ENCODE measurements around the gene MUC4.

MUC4 gene

DNA sequence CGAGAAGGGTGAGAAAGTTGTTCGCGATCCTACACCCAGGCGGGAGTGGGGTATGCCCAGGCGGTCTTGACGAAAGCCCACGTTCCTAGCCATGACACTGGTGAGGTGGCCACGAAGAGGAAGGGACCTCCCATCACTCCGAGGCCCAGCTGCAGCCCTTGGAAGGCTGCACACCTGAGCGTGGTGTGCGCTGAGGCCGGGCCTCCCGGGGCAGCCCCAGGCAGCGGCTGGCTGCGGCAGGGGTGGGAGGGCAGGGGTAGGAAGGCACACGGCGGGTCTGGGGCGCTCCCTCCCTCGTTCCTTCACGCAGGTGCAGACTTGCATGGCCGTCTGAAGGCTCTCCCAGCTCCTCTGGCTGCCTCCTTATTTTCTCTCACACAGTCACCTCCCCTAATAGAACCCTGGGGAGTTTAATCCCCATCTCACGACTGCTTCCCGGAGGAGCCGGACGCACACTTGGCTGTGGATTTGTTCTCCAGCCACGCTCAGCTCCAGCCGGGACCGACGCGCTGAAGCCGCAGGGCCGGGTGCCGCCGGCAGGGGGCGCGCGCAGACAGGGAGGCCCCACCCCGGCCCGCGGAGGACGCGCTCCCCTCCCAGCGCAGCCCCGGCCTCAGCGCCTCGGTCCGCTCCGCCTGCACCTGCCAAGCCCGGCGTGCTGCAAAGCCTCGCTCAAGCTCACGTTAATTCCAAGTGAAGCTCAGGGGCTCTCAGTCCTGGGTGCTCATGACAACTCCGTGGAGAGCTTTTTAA, 37.8 kb upstream of the MUC4 start:
- H3K27ac ChIP-seq, result no peak overlapping the region
- in situ Hi-C loops (cut with HindIII; ENCODE audit: low pct_ligation_motif_present, low sequenced_read_pairs), result no loop called here
- H3K4me3 ChIP-seq (ENCODE audit: low read depth, low read length), result no peak overlapping the region
- DNase-seq, result no peak
- TF ChIP-seq, protein P1, sequence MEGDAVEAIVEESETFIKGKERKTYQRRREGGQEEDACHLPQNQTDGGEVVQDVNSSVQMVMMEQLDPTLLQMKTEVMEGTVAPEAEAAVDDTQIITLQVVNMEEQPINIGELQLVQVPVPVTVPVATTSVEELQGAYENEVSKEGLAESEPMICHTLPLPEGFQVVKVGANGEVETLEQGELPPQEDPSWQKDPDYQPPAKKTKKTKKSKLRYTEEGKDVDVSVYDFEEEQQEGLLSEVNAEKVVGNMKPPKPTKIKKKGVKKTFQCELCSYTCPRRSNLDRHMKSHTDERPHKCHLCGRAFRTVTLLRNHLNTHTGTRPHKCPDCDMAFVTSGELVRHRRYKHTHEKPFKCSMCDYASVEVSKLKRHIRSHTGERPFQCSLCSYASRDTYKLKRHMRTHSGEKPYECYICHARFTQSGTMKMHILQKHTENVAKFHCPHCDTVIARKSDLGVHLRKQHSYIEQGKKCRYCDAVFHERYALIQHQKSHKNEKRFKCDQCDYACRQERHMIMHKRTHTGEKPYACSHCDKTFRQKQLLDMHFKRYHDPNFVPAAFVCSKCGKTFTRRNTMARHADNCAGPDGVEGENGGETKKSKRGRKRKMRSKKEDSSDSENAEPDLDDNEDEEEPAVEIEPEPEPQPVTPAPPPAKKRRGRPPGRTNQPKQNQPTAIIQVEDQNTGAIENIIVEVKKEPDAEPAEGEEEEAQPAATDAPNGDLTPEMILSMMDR (IDR thresholded peaks at IDR 0.05; ENCODE audit: low read depth, low read length, missing control alignments), result no peak
- no peaks in the 10 kb centered on the region for H3K36me3 ChIP-seq (replicated peaks)
- no peaks in the 10 kb centered on the region for H3K27me3 ChIP-seq (replicated peaks)

DNA sequence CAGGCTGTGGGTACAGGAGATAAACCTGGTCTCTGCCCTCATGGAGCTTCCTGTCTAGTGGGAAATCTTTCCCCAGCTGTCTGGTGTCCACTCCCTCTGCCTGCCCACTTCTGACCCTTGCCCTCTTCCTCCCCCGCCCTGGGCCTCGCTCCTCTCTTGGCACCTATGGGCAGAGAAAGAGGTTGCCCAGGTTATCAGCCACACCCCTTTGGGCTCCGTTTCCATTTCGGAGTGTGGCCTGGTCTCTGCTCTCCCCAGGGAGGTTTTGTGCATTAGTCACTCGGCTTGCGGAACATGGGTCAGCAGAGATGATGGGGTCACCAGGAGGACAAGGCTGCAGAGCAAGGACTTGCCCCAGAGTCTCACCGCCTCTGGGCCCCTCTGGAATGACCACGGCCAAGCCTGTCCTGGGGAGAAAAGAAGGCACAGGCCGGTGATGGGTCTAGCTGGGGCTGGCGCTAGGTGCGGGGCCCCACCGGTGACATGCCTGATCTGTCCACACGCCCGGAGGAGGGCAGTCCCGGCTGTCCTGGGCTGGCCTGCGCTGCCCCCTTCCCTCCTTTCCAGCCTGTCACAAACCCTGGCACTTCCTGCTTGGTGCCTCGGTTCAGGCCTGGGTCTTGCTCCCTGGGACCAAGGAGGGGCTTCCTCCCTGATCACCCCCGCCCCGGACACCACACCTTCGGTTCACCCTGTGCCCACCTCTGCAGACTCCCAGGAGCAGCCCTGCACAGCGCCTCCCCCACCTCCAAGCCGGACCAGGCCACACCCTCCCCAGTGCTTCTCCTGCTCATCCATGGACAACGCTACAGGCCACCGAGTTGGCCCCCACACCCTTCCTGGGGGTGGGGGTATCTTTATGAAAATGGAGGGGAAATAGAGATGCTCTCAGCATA, 35.6 kb upstream of the MUC4 start:
- in situ Hi-C loops (cut with HindIII; ENCODE audit: low pct_ligation_motif_present, low sequenced_read_pairs), result no loop called here
- Histone ChIP-seq H3K27ac (no peak overlapping the region), H3K36me3 (replicated peaks) (no peaks in the 10 kb centered on the region), H3K27me3 (replicated peaks) (no peaks in the 10 kb centered on the region), H3K4me3 (ENCODE audit: low read depth, low read length) (no peak overlapping the region)
- DNase-seq, result peak; percentile 65
- TF ChIP-seq, protein P1 (IDR thresholded peaks at IDR 0.05; ENCODE audit: low read depth, low read length, missing control alignments), result no peak

DNA sequence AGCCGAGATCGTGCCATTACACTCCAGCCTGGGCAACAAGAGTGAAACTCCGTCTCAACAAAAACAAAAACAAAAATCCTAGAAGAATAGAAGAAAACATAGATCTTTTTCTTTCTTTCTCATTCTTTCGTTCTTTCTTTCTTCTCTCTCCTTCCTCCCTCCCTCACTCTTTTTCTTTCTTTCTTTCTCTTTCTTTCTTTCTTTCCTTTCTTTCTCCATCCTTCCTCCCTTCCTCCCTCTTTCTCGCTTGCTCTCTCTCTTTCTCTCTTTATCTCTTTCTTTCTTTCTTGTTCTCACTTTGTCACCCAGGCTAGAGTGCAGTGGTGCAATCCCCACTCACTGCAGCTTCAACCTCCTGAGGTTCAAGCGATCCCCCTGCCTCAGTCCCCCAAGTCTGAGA, 33.8 kb upstream of the MUC4 start:
- no peaks in the 10 kb centered on the region for H3K36me3 ChIP-seq (replicated peaks)
- H3K27ac ChIP-seq, result no peak overlapping the region
- H3K27me3 ChIP-seq (replicated peaks), result no peaks in the 10 kb centered on the region
- no peak for DNase-seq
- TF ChIP-seq, protein P1 (IDR thresholded peaks at IDR 0.05; ENCODE audit: low read depth, low read length, missing control alignments), result no peak
- in situ Hi-C loops (cut with HindIII; ENCODE audit: low pct_ligation_motif_present, low sequenced_read_pairs), result no loop called here
- no peak overlapping the region for H3K4me3 ChIP-seq (ENCODE audit: low read depth, low read length)

DNA sequence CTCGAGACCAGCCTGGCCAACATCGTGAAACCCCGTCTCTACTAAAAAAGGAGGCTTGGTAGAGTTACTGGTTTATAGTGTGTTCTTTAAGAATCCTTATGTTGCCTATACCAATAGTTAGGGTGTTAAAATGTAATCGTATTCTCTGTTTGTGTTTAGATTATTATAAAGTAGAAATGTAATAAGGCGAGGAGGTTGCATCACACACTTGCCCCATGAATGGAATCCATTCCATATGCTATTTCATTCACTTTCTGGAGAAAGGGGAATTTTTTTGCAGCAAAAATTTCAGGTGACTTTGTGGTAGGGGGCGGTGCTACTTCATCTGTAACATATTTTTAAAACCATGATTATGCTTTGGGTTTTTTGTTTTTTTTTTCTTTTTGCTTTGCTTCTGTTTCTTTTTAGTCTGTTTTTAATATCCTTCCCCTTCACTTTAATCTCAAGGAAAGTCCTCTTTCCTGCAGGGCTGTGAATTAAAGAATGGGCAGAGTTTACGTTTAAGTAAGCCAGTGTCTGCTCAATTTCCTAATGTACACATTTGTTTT, 33.0 kb upstream of the MUC4 start:
- TF ChIP-seq, protein P1 (IDR thresholded peaks at IDR 0.05; ENCODE audit: low read depth, low read length, missing control alignments), result no peak
- H3K4me3 ChIP-seq (ENCODE audit: low read depth, low read length), result no peak overlapping the region
- in situ Hi-C loops (cut with HindIII; ENCODE audit: low pct_ligation_motif_present, low sequenced_read_pairs), result no loop called here
- H3K27ac ChIP-seq, result no peak overlapping the region
- no peaks in the 10 kb centered on the region for H3K27me3 ChIP-seq (replicated peaks)
- no peaks in the 10 kb centered on the region for H3K36me3 ChIP-seq (replicated peaks)
- DNase-seq, result no peak

DNA sequence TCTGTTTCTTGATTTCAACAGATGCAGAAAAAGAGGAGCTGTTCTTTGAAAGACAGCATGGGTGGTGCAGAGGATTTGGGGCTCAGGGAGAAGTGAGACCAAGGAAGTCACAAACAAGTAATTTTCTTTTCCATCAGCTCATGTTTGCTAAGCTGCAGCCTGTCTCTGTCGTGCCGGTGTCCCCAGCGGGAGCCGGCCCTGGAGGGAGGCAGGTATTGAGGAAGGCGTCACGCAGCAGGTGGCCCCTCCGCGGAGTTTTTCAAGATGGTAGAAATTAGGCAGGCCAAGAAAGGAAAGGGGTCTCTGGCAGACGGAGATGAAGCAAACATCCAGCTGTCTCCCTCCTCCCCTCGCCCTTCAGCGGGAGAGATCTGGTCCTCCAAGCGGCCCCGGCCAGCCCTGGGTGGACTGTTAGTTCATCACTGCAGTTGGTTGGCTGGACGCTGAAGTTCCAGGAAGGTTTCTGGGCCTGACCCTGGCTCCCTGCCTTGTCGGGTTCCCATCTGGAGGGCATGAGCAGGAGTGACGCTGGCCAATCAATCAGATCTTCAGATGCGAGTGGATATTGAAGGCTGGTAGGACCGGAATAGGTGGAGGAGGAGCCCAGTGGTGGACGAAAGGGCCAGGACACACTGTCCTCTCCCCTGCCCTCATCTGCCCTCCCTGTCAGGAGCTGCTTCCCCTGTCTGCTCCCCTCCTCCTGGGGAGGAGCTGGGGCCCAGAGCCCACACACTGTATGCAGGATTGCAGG, 27.7 kb upstream of the MUC4 start:
- in situ Hi-C loops (cut with HindIII; ENCODE audit: low pct_ligation_motif_present, low sequenced_read_pairs), result no loop called here
- H3K27ac ChIP-seq, result no peak overlapping the region
- TF ChIP-seq, protein P1 (IDR thresholded peaks at IDR 0.05; ENCODE audit: low read depth, low read length, missing control alignments), result no peak

More for the DNA sequence above, 27.7 kb upstream of the MUC4 start:
- H3K4me3 ChIP-seq (ENCODE audit: low read depth, low read length), result no peak overlapping the region
- H3K27me3 ChIP-seq (replicated peaks), result peaks cover 2% of the 10 kb centered on the region
- H3K36me3 ChIP-seq (replicated peaks), result no peaks in the 10 kb centered on the region
- no peak for DNase-seq
